ENCODE measurements around the gene PDXDC1. TPM values are rescaled to one million over a fixed set of nuclear protein-coding genes. Genes with fewer than 3 reads are reported as not detected.

The PDXDC1 gene
- total and polyA plus RNA-seq, 9 of the 15 experiments (the other 6 are each of a cell fraction or from before 2014, with no cell fraction given), result 5.1 to 95.4 (median 45.8) TPM

- TF ChIP-seq KLF6 (CRISPR knock-in tag; IDR thresholded peaks at IDR 0.05; ENCODE audit: borderline replicate concordance), result no peak
- peak in 1 of 2 experiments; percentile 14; a peak in 1 of 4 replicates for TF ChIP-seq SRF (CRISPR knock-in tag; IDR thresholded peaks at IDR 0.05)
- TF ChIP-seq ZNF431 (CRISPR knock-in tag; IDR thresholded peaks at IDR 0.05), result no peak
- TF ChIP-seq JUNB (CRISPR knock-in tag; conservative IDR thresholded peaks at IDR 0.05), result no peak
- TF ChIP-seq, protein P1, sequence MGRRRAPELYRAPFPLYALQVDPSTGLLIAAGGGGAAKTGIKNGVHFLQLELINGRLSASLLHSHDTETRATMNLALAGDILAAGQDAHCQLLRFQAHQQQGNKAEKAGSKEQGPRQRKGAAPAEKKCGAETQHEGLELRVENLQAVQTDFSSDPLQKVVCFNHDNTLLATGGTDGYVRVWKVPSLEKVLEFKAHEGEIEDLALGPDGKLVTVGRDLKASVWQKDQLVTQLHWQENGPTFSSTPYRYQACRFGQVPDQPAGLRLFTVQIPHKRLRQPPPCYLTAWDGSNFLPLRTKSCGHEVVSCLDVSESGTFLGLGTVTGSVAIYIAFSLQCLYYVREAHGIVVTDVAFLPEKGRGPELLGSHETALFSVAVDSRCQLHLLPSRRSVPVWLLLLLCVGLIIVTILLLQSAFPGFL (CRISPR knock-in tag; IDR thresholded peaks at IDR 0.05), result no peak
- no peak for TF ChIP-seq AFF4 (CRISPR knock-in tag; IDR thresholded peaks at IDR 0.05)
- TF ChIP-seq, protein P2, sequence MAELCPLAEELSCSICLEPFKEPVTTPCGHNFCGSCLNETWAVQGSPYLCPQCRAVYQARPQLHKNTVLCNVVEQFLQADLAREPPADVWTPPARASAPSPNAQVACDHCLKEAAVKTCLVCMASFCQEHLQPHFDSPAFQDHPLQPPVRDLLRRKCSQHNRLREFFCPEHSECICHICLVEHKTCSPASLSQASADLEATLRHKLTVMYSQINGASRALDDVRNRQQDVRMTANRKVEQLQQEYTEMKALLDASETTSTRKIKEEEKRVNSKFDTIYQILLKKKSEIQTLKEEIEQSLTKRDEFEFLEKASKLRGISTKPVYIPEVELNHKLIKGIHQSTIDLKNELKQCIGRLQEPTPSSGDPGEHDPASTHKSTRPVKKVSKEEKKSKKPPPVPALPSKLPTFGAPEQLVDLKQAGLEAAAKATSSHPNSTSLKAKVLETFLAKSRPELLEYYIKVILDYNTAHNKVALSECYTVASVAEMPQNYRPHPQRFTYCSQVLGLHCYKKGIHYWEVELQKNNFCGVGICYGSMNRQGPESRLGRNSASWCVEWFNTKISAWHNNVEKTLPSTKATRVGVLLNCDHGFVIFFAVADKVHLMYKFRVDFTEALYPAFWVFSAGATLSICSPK (IDR thresholded peaks at IDR 0.05; ENCODE audit: borderline replicate concordance), result no peak
- peak; percentile 25; the same call in 1 of the 2 replicates for TF ChIP-seq L3MBTL2 (IDR thresholded peaks at IDR 0.05)
- TF ChIP-seq GABPA (tag; conservative IDR thresholded peaks at IDR 0.05; ENCODE audit: low read depth), result no peak
- TF ChIP-seq RAD51 (IDR thresholded peaks at IDR 0.05; ENCODE audit: borderline replicate concordance, low read depth), result no peak
- no peak for TF ChIP-seq ZNF79 (CRISPR knock-in tag; IDR thresholded peaks at IDR 0.05; ENCODE audit: low read depth)
- TF ChIP-seq, protein P3, sequence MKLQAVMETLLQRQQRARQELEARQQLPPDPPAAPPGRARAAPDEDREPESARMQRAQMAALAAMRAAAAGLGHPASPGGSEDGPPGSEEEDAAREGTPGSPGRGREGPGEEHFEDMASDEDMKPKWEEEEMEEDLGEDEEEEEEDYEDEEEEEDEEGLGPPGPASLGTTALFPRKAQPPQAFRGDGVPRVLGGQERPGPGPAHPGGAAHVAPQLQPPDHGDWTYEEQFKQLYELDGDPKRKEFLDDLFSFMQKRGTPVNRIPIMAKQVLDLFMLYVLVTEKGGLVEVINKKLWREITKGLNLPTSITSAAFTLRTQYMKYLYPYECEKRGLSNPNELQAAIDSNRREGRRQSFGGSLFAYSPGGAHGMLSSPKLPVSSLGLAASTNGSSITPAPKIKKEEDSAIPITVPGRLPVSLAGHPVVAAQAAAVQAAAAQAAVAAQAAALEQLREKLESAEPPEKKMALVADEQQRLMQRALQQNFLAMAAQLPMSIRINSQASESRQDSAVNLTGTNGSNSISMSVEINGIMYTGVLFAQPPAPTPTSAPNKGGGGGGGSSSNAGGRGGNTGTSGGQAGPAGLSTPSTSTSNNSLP (IDR thresholded peaks at IDR 0.05; ENCODE audit: borderline replicate concordance, low read depth, low read length), result no peak
- no peak for TF ChIP-seq HLTF (IDR thresholded peaks at IDR 0.05)
- TF ChIP-seq CCNT2 (IDR thresholded peaks at IDR 0.05; ENCODE audit: borderline replicate concordance, extremely low read depth, insufficient read length, low read depth, low read length), result no peak
Measured at GRCh38 chr16:15041271-15042004, 66.6 kb downstream of the PDXDC1 start (continued).

All from K562 (cell line).